Right lobe of liver (tissue), 6 donors: ENCODE measurements around the gene TMPRSS5. TPM values are rescaled to one million over a fixed set of nuclear protein-coding genes. Genes with fewer than 3 reads are reported as not detected.

Source experiments
- ATAC-seq, 4 donors: fragments of 200-7000 bp; cut with Tn5 transposase; one replicate each; pipeline ENCODE4 v1.9.1; 2020; ENCODE audit warnings: mild to moderate bottlenecking in 4 of 4, moderate library complexity in 4 of 4
- DNase-seq, 3 donors: peaks; one replicate each; pipeline ENCODE4 v3.0.0-alpha.2; 2020
- H3K27ac ChIP-seq, 3 donors: fragments of 200-600 bp; one replicate each; pipeline ENCODE4 v1.8.0; 2022
- H3K27me3 ChIP-seq, 2 donors: fragments of 200-600 bp; one replicate each; pipeline ENCODE4 v1.8.0; 2022
- H3K36me3 ChIP-seq, 4 donors: fragments of 200-600 bp; sonication (generic) in 1 of 4; one replicate each; pipeline versions ENCODE4 v1.5.1 to v1.8.0; 2017 to 2022; ENCODE audit warnings: control low read depth in 1 of 4
- H3K4me1 ChIP-seq, 4 donors: fragments of 200-600 bp; sonication (generic) in 1 of 4; one replicate each; pipeline versions ENCODE4 v1.5.1 to v1.8.0; 2017 to 2022; ENCODE audit warnings: control low read depth in 1 of 4
- H3K4me3 ChIP-seq, 3 donors: fragments of 200-600 bp; one replicate each; pipeline ENCODE4 v1.8.0; 2022
- H3K9me3 ChIP-seq, 4 donors: fragments of 200-600 bp; sonication (generic) in 1 of 4; one replicate each; pipeline versions ENCODE4 v1.5.1 to v1.8.0; 2017 to 2022; ENCODE audit warnings: control low read depth in 1 of 4
- POLR2A ChIP-seq: fragments of 450-650 bp; IDR thresholded peaks from one replicate; pipeline ENCODE4 v1.6.1; 2017; ENCODE audit warnings: antibody characterized with exemption, mild to moderate bottlenecking
- WGBS: methylation state at CpG from one replicate; pipeline ENCODE4 v1.1.6; 2018; ENCODE audit warnings: low coverage, low lambda C conversion rate; ENCODE audit not compliant: insufficient coverage; ENCODE audit errors: missing lambda C conversion rate; 5-methylcytosine and 5-hydroxymethylcytosine counted together
- intact Hi-C, 2 donors: fragments of 100-400 bp; cut with DNase I; formaldehyde crosslinking; loops; one replicate each; pipeline versions ENCODE4 v1.11.2 to v1.14.1; 2022
- total RNA-seq, 6 experiments: library from RNA; depleted of rRNA in 2 of 6; stranded (reverse); fragments of >200 nt in 2 of 6; fragmentation: NEBNext Ultra II Directional in 3 of 6; extraction: Animal tissue kit (Norgen Biotek cat#: 25700) in 3 of 6; gene quantifications; one replicate each; pipeline versions ENCODE4 v1.1.0 to v1.2.4, GENCODE V29; 2016 to 2023
- TF ChIP-seq, protein P1 (sequence below), 4 donors: fragments of 200-600 bp in 3 of 4; fragments of 450-650 bp in 1 of 4; IDR thresholded peaks; one replicate each; pipeline versions ENCODE4 v1.5.1 to v1.8.0; 2016 to 2022; ENCODE audit warnings: antibody characterized with exemption in 4 of 4, mild to moderate bottlenecking in 2 of 4
- donor health status: DM: no; HTN: yes; CAD: no.
- donor health status: DM: no; HTN: no; CAD: no.
- donor health status: DM: no; HTN: no; CAD: no.
- donor health status: DM: no; HTN: yes; CAD: no.
- donor health status: DM: no; HTN: yes; CAD: no.

Gene TMPRSS5
- total RNA-seq, 6 experiments from 2014 or later, result 0.12 to 0.75 (median 0.43) TPM; not detected in 2

DNA sequence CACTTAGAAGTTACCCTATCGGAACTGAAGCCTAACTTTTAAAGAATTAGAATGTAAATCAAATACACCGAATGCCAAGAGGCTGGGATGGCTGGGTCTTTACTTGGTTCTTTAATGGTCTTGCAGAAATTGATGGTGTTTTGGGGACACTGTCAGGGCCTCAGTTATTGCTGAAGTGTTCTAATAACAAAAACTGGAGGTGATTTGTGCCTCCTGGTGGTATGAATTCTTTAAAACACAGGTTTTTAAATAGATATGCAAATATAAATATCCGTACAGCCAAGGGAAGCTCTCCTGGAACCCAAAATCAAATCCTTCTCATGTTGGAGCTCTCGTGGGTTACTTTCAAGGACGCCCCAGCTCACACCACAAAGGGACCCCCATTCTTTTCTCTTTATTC is 19.3 kb upstream of the TMPRSS5 start:
- Histone ChIP-seq H3K27ac (no peak overlapping the region), H3K36me3 (no peaks in the 10 kb centered on the region), H3K4me1 (no peaks in the 10 kb centered on the region), H3K4me3 (no peak overlapping the region), H3K9me3 (no peaks in the 10 kb centered on the region), H3K27me3 (no peaks in the 10 kb centered on the region)
- 94% methylated on average over 5 of the region's 5 CpGs for WGBS
- ATAC-seq, result no peak
- DNase-seq, result no peak
- intact Hi-C loops, result no loop called here
- TF ChIP-seq, protein P1, sequence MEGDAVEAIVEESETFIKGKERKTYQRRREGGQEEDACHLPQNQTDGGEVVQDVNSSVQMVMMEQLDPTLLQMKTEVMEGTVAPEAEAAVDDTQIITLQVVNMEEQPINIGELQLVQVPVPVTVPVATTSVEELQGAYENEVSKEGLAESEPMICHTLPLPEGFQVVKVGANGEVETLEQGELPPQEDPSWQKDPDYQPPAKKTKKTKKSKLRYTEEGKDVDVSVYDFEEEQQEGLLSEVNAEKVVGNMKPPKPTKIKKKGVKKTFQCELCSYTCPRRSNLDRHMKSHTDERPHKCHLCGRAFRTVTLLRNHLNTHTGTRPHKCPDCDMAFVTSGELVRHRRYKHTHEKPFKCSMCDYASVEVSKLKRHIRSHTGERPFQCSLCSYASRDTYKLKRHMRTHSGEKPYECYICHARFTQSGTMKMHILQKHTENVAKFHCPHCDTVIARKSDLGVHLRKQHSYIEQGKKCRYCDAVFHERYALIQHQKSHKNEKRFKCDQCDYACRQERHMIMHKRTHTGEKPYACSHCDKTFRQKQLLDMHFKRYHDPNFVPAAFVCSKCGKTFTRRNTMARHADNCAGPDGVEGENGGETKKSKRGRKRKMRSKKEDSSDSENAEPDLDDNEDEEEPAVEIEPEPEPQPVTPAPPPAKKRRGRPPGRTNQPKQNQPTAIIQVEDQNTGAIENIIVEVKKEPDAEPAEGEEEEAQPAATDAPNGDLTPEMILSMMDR (IDR thresholded peaks at IDR 0.05), result no peak
- no peak for TF ChIP-seq POLR2A

DNA sequence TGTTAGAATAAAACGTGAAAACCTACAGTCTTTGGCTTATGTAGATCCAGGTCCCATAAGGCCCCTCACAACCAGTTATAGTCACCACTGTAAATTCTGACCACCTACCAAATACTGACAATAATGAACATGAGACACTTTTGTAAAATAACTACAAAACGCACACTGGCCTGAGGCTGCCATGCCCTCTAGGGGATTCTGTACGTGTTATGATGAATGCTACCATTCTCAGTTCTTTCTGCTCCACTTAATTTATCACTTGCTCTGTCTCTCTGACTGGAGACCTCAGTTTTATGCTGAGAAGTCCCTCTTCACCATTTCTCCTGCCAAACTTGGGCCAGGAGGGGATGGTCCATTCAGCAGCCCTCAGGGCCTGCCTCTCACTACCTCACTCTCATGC is 18.7 kb upstream of the TMPRSS5 start:
- 100% methylated on average over 2 of the region's 3 CpGs for WGBS
- no peak overlapping the region for H3K4me3 ChIP-seq
- no peaks in the 10 kb centered on the region for H3K27me3 ChIP-seq
- no peak for ATAC-seq
- H3K27ac ChIP-seq, result no peak overlapping the region
- TF ChIP-seq, protein P1 (IDR thresholded peaks at IDR 0.05), result no peak
- no peak for TF ChIP-seq POLR2A
- no peak for DNase-seq
- H3K9me3 ChIP-seq, result no peaks in the 10 kb centered on the region
- intact Hi-C loops, result no loop called here
- no peaks in the 10 kb centered on the region for H3K36me3 ChIP-seq
- H3K4me1 ChIP-seq, result no peaks in the 10 kb centered on the region

DNA sequence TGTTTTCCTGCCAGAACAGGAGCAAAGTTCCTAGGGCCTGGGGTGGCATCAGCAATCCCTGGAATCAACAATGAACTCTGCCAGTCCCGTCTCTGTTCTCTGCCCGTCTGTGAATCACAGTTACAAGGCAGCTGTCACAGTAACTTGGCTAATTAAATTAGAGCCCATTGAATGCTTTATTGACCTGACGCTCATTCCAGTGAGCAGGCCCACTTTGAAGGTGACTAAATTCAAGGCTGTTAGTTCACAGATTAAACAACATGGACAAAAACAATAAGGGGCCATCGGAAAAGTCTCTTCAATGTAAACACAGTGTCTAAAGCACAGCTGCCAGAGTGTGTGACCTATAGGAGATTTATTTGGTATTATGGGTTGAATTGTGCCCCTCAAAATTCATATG is 17.7 kb upstream of the TMPRSS5 start:
- intact Hi-C loops, result no loop called here
- WGBS, result 90% methylated on average over 4 of the region's 4 CpGs
- H3K4me1 ChIP-seq, result no peaks in the 10 kb centered on the region
- DNase-seq, result no peak
- ATAC-seq, result no peak
- TF ChIP-seq, protein P1 (IDR thresholded peaks at IDR 0.05), result no peak
- TF ChIP-seq POLR2A, result no peak
- no peak overlapping the region for H3K4me3 ChIP-seq
- no peaks in the 10 kb centered on the region for H3K9me3 ChIP-seq
- H3K36me3 ChIP-seq, result no peaks in the 10 kb centered on the region
- no peak overlapping the region for H3K27ac ChIP-seq
- no peaks in the 10 kb centered on the region for H3K27me3 ChIP-seq

DNA sequence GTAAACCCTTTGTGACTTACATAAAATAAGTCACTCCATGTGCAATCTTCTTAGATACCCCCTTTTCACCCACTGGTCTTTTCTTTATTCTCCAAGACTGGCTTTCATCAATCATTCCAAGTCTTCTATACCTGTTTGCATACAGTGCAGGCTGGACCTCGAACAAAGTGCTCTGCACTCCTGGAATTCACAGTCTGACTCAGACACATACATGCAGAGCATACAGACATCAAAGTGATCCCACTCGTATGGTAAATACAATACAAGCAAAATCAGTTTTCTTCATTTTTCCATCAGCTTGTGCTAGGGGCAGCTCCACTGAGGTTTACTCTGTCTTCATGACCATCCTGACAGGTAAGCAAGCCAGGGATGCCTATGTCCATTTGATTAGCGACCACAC is 16.8 kb upstream of the TMPRSS5 start:
- WGBS, result 86% methylated on average over 3 of the region's 3 CpGs
- TF ChIP-seq, protein P1 (IDR thresholded peaks at IDR 0.05), result no peak
- TF ChIP-seq POLR2A, result no peak
- H3K4me1 ChIP-seq, result no peaks in the 10 kb centered on the region

DNA sequence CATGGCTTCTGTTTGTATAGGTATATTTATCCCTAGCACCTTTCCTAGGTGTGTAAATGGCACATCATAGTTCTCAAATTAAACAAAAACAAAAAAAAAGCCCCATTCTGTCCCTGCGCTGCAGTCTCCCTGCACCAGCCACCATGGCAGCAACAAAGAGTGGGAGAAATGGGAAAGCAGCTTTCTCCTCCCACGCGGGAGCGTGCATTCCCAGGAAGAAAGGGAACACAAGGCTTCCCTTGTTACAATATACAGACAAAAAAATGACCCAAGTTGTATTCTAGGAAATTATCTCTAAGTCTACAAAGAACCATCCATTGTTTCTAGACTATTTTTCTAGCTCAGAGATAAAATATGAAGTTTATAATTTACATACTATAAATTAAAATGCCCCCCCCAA is 16.1 kb upstream of the TMPRSS5 start:
- no peak overlapping the region for H3K27ac ChIP-seq
- H3K36me3 ChIP-seq, result no peaks in the 10 kb centered on the region
- no peak overlapping the region for H3K4me3 ChIP-seq
- 97% methylated on average over 4 of the region's 4 CpGs for WGBS
- DNase-seq (no peak), ATAC-seq (no peak)
- H3K9me3 ChIP-seq, result no peaks in the 10 kb centered on the region
- intact Hi-C loops, result no loop called here
- H3K4me1 ChIP-seq, result no peaks in the 10 kb centered on the region
- TF ChIP-seq POLR2A, result no peak
- TF ChIP-seq, protein P1 (IDR thresholded peaks at IDR 0.05), result no peak
- H3K27me3 ChIP-seq, result no peaks in the 10 kb centered on the region

More for the DNA sequence above, 16.8 kb upstream of the TMPRSS5 start:
- ATAC-seq, result no peak
- Histone ChIP-seq H3K9me3 (no peaks in the 10 kb centered on the region), H3K4me3 (no peak overlapping the region), H3K36me3 (no peaks in the 10 kb centered on the region), H3K27ac (no peak overlapping the region), H3K27me3 (no peaks in the 10 kb centered on the region)
- no peak for DNase-seq
- intact Hi-C loops, result no loop called here
